HG02610 (cell line): Measurements from ENCODE around the gene SPATS2L.
A peak's percentile ranks its signal among the peaks of the same experiment; 100 is the strongest.

Source experiments
- ATAC-seq: cut with Tn5 transposase; IDR thresholded peaks from one replicate; pipeline ENCODE4 v1.9.1; 2021; ENCODE audit warnings: mild to moderate bottlenecking, moderate library complexity; ENCODE audit not compliant: unreplicated experiment

Gene SPATS2L

GRCh38 chr2:200306196-200306930 is at the start of gene SPATS2L:
Gene SPATS2L (plus strand): TSS chr2:200306693. CDS start chr2:200389245, 82,552 bp downstream.
- peak; percentile 59 for ATAC-seq

DNA sequence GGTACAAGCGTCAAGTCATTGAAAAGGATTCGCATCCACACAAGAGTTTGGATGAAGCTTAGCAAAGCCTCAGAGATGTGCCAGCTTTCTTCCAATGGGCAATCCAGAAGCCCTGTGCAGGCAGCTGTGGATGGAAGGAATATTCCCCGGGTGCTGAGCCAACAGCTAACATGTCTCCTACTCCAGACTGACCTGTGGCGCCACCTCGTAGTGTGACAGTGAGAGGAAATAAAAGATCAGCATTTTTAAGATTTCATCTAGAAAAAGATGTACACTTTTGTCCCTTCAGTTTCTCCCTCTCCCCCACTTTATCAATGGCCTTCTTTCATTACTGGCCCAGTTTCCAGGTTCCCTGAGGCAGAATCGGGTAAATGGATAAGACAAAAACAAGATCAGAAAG is 48.9 kb upstream of the SPATS2L start:
- no peak for ATAC-seq

DNA sequence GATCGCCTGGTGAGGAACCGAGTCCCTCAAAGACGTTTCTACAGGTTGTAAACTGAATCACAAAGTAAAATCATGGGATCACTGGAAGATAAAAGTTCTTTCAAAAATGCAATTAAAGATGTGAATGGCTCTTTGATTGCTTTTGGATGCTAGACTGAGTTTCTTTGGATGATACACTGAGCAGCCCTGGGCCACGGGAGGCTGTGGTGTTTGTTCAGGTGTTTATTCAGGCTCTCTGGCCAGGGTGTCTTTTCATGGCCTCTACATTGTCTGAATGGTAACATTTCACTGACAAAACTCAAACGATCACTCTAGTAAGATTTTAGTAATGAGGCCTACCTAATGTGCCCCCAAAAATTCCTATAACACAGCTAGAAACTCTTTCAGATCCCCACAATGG is 48.4 kb upstream of the SPATS2L start:
- ATAC-seq, result no peak

- ATAC-seq, result no peak
Measured at GRCh38 chr2:200258881-200259576, 47.5 kb upstream of the SPATS2L start.

DNA sequence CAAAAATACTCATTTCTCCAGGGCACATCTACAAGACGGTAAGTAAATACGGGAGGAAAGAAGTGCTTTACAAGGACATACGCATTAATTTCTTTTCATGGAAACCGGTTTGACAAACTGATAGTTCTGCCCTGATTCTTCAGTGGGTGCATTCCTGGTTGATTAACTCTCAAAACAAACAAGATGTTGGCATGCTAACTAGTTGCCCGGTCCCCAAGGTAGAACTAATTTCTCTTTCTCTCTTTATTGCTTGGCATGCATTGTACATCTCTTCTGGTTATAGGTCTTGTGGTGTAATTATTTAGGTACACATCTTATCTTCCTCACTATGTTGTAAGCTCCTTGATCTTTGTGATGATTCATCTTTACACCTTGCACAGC is 46.9 kb upstream of the SPATS2L start:
- no peak for ATAC-seq

- no peak for ATAC-seq
Measured at GRCh38 chr2:200262047-200262446, 44.4 kb upstream of the SPATS2L start.

- no peak for ATAC-seq
Measured at GRCh38 chr2:200263279-200263678, 43.2 kb upstream of the SPATS2L start.

- ATAC-seq, result no peak
Measured at GRCh38 chr2:200264631-200265030, 41.9 kb upstream of the SPATS2L start.

GRCh38 chr2:200266406-200266805 is 40.1 kb upstream of the SPATS2L start:
- no peak for ATAC-seq

GRCh38 chr2:200267350-200267749 is 39.1 kb upstream of the SPATS2L start:
- no peak for ATAC-seq

DNA sequence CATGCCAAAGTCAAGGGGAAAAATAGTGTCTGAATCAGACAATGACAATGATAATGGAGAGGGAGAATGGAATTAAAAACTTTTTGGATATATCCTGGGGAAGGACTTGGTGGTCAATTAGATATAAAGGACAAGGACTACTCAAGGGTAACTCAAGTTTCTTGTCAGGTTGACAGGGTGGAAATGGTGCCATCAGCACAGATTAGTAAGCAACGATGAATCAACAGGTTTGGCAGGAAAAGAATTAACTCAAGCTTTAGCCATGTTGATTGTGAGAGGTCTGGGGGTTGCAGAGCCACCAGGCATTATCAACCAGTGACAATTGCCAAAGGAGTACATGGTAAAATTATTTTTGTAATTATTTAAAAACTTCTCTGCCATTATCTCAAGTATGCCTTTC is 35.8 kb upstream of the SPATS2L start:
- ATAC-seq, result no peak

DNA sequence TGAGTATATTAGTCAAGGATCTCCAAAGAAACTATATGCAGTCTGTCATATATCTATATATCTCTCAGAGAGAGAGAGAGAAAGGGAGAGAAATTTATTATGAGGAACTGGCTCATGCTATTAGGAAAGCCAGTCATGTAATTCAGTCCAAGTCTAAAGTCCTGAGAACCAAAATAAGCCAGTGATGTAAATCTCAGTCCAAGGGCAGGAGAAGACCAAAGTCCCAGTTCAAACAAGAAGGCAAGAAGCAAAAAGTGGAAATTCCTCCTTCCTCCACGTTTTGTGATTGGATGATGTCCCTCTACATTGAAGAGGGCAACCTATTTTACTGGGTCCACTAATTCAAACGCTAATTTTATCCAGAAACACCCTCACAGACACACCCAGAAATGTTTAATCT is 34.2 kb upstream of the SPATS2L start:
- no peak for ATAC-seq

DNA sequence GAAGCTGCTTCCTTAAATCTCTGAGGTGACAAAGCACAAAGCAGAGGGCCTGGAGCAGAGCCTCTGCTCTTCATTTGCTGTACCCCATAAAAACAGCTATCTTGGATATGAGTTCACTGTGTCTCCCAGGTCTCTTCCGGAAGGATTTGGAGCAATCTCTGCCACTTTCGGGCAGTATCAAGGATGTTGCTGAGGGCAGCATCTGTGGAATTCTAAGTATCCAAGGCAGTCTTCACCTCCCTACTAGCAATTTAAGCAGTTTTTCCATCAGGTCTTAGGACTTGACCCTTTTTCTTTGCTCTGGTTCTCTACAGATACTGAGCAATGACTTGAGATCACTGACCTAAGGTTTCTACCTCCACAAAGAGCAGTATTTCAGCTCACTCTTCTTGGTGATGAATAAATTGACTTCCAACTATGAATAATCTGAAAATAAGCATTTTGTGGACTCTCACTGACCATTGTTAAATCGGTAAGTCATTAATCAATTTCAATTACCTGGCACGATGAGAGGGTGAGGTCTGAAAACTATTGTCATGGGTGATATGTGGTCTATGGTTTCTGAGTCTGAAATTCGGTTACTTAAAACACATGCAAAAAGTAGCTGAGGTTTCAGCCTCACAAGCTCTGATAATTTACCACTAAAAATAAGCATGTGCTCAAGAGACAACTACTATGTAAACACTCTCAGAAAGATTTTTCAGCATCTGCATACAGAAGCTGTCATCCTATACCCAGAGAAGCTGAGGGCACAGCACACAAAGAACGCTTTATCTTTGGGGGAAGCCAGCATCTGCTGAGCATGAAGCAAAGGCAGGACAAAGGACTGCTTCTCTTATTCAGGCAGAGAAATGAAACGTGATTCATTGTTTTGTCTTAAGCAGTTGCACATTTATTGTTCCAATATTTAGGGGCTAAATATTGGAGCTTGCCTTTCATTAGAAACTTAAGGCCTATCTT is 32.1 kb upstream of the SPATS2L start:
- ATAC-seq, result no peak

DNA sequence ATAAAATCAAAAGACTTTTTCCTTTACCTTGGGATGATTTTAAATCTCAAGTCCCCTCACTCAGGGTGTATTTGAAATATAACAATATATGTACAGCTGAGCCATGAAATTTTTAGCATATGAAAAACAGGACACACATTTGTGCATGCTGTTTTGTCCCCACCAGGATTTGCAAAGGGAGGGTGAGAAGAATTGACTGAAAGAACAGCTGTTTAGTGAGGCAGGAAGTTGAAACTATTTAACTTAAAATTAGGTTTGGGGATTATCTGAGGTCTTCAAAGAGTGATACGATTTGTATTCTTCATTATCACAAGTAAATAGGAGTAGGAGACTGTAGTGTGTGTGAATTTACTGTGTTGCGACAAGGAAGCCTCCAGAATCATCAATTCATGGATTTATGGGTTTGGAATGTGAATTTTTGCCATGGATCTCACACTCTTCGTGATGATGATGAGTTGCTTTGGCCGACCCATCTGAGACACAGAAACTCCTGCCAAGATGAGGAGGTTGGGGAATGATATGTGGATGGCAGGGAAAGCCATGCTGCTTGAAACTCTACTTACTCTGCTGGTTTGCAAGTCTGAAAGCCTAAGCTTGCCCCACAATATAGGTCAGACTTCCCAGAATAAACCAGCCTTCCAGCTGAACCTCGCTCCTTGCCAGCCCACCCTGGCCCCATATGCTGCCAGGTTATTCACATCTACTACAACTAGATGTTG is 31.0 kb upstream of the SPATS2L start:
- no peak for ATAC-seq

GRCh38 chr2:200276472-200276871 is 30.0 kb upstream of the SPATS2L start:
- no peak for ATAC-seq

GRCh38 chr2:200278694-200279316 is 27.7 kb upstream of the SPATS2L start:
- no peak for ATAC-seq

- no peak for ATAC-seq
Measured at GRCh38 chr2:200279857-200280256, 26.6 kb upstream of the SPATS2L start.

GRCh38 chr2:200286578-200286977 is 19.9 kb upstream of the SPATS2L start:
- ATAC-seq, result no peak

GRCh38 chr2:200288670-200289429 is 17.6 kb upstream of the SPATS2L start:
- no peak for ATAC-seq

DNA sequence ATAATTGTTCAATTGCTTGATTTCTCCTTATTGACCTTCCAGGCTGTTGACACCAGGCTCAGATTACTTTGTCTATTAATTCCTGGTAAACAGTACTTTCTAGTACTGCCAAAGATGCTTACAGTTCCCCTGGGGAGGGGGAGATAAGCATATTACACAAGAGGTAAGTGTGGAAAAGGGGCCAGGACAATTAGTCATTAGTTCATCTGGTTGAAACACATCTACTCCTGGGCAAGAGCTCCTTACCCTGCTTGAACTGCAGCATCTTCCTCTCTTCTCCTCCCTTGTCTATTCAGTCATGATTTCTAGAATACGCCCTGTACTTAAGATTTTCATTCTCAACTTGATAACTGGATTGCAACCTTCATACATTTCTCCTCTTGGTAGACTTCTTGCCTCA is 10.4 kb upstream of the SPATS2L start:
- ATAC-seq, result no peak
